Effector CD4-positive, alpha-beta T cell (primary cell): ENCODE data around the gene C12orf42.
"Not testable (repeated sequence)": the region's sequence is repeated elsewhere in the genome, so short reads cannot be mapped to it uniquely, and the experiment has no call there.

ENCODE experiments used
- DNase-seq: peaks from one replicate; pipeline ENCODE4 v3.0.0-alpha.2; 2020

C12orf42 gene

GRCh38 chr12:103494734-103495468 is 867 bp downstream of the C12orf42 start:
- DNase-seq: no peak

- no peak for DNase-seq
Observed at GRCh38 chr12:103494051-103494733, 1.6 kb downstream of the C12orf42 start.

- DNase-seq: no peak
Observed at GRCh38 chr12:103493199-103493598, 2.6 kb downstream of the C12orf42 start.

GRCh38 chr12:103482365-103482764 is 13.4 kb downstream of the C12orf42 start:
- DNase-seq: no peak

GRCh38 chr12:103475073-103475472 is 20.7 kb downstream of the C12orf42 start:
- no peak for DNase-seq

- DNase-seq: no peak
Observed at GRCh38 chr12:103470664-103471063, 25.1 kb downstream of the C12orf42 start.

GRCh38 chr12:103469719-103470118 is 26.0 kb downstream of the C12orf42 start:
- no peak for DNase-seq

- no peak for DNase-seq
Observed at GRCh38 chr12:103468837-103469236, 26.9 kb downstream of the C12orf42 start.

- no peak for DNase-seq
Observed at GRCh38 chr12:103462675-103463074, 33.1 kb downstream of the C12orf42 start.

- no peak for DNase-seq
Observed at GRCh38 chr12:103457471-103457870, 38.3 kb downstream of the C12orf42 start.

- no peak for DNase-seq
Observed at GRCh38 chr12:103456006-103456405, 39.8 kb downstream of the C12orf42 start.

- DNase-seq: no peak
Observed at GRCh38 chr12:103455020-103455763, 40.6 kb downstream of the C12orf42 start.

GRCh38 chr12:103444983-103445382 is 50.8 kb downstream of the C12orf42 start:
- DNase-seq: no peak

GRCh38 chr12:103442822-103443221 is 52.9 kb downstream of the C12orf42 start:
- no peak for DNase-seq

- no peak for DNase-seq
Observed at GRCh38 chr12:103442182-103442555, 53.6 kb downstream of the C12orf42 start.

- DNase-seq: no peak
Observed at GRCh38 chr12:103441437-103442181, 54.2 kb downstream of the C12orf42 start.

- not testable (repeated sequence) for DNase-seq
Observed at GRCh38 chr12:103434165-103435105, 61.3 kb downstream of the C12orf42 start.

- DNase-seq: no peak
Observed at GRCh38 chr12:103431950-103432349, 63.8 kb downstream of the C12orf42 start.

- no peak for DNase-seq
Observed at GRCh38 chr12:103431387-103431786, 64.4 kb downstream of the C12orf42 start.

- not testable (repeated sequence) for DNase-seq
Observed at GRCh38 chr12:103425674-103426073, 70.1 kb downstream of the C12orf42 start.

- not testable (repeated sequence) for DNase-seq
Observed at GRCh38 chr12:103424849-103425586, 70.8 kb downstream of the C12orf42 start.
